ENCODE measurements around the gene CTNND2.

The CTNND2 gene

DNA sequence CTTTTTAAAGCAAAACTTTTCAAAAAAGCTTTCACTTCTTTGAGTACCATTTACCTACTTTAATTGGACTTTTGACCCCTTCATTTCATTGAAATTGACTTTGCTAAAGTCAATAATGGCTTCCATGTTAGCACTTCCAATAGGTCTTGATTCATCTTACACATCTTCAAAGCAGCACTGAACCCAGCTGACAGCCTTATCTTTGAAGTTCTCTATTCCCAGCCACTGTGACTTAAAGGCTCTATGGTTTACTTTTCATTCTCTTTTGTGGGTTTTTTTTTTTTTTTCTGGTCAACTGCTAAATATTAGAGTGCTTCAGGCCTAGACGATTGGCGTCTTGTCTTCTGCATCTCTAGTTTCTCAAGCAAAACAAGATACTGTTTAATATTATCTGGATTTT lies 385.0 kb downstream of the CTNND2 start:
- DNase-seq (ENCODE audit: low spot score): no peak

DNA sequence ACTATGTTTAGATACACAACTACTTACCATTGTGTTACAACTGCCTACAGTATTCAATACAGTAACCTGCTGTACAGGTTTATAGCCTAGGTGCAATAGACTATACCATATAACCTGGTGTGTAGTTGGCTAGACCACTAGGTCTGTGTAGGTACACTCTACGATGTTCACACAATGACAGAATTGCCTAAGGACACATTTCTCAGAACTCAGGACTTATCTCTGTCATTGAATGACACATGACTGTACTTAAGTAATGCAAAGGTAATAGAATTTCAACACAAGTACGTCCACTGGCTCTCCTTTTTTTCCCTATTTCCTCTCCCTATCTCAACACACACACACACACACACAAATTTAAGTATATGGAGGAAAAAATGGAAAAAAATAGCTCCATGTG lies 385.6 kb downstream of the CTNND2 start:
- no peak for DNase-seq (ENCODE audit: low spot score)

DNA sequence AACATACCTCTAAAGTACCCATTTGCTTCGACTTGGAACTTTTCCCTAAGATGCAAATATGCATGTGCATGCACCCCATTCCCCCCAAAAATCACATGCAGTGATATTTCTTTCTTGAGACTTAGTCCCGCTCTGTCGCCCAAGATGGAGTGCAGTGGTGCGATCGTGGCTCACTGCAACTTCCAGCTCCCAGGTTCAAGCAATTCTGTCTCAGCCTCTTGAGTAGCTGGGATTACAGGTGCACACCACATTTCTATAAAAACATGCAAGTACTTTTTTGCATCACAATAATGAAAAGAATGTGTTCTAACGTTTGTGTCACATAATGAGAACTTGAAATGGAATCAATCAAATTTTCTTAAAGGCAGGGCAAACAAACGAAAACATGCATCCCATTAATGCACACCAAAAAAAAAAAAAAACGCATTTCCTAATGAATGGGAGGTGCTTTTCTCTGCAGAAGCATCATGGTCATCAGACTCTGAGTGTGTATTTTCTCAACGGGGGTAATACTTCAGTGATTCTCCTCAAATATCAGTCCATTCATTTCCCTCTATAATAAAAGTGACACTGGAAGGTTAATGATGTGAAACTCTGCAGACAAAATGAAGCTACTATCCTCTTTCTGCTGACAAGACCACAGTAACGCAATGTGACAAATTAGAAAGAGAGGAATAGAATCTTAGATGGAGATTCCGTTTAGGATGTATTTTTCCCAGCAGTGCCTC lies 389.4 kb downstream of the CTNND2 start:
- no peak for DNase-seq (ENCODE audit: low spot score)

DNA sequence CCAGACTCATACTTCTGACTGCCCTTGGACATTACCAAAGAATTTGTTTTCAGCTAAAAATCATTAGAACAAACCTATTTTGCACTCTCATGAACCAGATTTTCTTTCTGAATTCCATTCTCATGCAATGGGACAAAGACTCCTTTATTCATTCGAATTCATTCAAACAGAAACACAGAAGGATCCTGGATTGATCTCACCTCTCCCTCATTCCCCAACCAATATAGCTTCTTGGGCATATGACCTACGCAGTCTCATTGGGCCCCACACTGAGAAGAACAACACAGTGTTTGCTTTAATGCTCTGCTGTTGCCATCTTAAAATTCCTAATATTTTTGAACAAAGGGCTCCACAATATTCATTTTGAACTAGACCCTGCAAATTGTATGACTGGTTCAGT lies 392.4 kb downstream of the CTNND2 start:
- DNase-seq (ENCODE audit: low spot score): no peak

DNA sequence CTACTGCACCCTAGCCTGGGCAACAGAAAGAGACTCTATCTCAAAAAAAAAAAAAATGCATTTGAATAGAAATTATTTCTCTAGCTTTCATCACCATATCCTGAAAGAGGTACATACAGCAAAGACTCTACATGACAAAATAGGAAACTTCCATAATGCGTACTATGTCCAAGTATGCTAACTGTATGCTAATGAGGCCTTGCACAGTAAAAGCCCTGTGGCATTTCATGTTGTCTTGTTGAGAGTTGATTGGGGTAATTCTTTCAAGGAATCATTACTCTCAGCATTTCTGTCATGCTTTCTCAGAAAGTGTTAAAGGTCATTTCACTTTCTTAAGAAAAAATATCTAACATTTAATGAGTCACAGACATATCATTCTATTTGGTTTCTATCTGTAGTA lies 393.4 kb downstream of the CTNND2 start:
- DNase-seq (ENCODE audit: low spot score): no peak

DNA sequence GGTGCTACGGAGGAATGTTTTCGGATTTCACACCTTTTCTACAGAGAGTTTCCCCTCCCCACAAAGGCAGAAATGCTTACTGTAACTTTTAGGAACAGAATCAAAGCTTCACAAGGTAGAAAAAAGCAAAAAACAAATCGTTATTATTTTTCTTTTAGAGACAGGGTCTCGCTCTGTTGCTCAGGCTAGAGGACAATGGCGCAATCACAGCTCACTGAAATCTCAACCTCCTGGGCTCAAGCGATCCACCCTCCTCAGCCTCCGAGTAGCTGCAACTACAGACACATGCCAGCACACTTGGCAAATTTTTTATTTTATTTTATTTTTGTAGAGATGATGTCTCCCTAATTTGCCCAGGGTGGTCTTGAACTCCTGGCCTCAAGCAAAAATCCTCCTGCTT lies 394.5 kb downstream of the CTNND2 start:
- no peak for DNase-seq (ENCODE audit: low spot score)

DNA sequence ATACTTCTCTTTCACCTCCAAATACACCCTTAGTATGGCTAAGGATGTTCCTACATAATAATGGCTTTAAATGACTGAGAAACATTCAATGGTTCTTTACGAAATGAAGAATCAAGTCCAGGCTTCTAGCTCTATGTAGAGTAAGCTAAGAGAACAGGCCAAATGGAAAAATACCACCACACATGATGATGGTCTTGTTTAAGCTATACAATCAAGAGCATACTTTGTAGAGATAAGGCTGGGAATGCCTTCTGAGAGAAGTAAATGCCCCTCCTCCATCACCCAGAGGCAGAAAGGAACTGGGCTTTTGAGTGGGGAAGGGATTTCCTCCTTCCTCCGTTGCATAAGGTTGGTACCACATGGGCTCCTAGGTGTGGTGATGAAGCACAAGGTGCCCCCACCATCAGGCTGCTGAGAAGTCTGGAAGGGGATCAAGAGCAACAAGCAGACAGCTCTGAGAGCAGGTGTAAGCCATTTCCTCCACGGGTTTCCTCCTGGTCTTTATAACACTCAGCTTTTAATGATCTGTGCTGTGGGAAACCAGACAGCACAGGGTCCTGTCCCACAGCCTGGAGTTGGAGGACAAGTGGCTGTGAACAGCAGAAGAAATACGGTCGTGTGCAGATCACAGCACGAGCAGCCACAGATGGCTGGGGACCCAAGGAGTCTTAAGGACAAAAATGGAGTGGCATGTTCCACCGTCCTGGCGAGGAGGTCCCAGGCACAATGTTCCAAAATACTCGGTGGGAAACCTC lies 396.9 kb downstream of the CTNND2 start:
- DNase-seq (ENCODE audit: low spot score): no peak

DNA sequence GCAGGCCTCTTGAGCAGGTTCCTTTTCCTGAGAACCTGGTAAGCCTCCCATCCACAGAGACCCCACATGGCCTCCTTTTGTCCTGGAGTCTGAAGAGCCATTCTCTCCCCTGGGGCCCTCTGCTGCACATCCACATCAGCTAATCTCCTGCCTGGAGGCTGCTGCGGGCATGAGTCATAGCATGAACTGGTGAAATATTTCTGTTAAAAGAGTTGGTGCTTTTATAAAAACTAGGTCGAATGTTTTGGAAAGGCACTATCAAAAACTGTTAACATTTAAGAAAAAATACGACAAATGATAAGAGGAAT lies 399.4 kb downstream of the CTNND2 start:
- no peak for DNase-seq (ENCODE audit: low spot score)

DNA sequence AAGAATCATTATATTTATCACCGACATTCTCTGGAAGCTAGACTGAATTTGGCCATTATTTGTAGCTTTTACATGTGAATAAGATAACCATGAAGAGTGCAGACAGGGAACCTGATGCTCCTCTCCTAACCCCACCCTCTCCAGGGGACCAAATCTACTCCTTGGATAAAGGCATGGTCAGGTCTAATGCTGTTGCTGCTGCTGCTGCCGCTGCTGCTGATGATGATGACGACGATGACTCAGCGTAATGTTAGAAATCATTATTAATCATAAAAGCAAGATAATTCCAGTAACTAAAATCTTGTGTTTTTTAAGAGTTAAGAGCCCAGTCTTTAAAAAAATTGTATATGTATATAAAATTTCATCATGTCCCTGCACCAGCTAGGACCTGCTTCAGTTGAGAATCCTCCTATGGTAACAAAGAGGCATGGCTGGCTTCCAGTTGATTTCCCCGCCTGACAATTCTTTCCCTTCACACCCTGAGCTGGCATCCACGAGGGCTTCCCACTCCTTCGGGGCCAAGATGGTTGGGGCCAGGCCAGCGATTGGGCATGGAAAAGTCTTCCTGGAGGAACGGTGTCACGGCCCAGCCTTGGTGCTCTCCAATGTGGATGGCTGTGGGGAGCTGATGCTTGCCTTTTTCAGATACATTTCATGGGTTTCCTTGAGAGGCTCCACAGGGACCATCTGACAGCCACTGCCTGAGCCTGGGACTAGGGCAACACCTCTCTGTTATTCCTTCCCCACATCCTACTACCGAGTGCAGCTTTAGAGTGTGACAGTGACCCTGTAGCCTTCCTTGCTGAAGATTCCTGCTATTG lies 400.0 kb downstream of the CTNND2 start:
- no peak for DNase-seq (ENCODE audit: low spot score)

DNA sequence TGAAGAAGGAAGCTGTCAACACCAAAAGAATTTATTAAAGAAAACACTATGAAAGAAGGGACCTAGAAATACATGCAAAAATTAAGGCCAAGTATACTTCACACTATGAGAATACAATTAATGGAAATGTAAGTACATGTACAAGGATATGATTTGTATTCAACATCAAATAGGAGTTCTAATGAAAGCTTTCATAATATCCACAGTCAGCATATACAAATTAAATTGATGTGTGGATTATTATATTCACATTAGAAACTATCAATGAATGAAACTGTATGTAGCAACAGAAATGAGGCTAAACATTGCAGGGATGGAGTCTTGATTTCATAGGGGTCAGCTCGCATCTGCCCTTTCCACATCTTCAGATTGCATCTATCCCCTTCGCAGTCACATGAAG lies 401.5 kb downstream of the CTNND2 start:
- no peak for DNase-seq (ENCODE audit: low spot score)

DNA sequence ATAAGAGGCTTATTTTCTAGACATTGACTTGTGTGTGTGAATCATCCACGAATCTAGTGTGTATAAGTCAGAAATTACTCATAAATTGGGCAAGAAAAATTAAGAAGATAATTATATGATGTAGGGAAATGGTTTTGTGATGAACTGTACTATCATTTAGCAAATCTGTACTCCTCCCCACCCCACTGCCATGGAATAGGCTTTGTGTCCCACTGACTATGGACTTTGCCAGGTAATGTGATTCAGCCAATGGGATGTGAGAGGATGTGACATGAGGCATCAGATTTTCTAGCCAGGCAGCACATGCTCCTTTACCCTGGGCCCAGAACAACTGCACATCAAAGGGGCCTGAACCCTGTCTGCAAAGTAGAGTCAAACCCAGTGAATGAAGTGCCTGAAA lies 406.6 kb downstream of the CTNND2 start:
- no peak for DNase-seq (ENCODE audit: low spot score)

DNA sequence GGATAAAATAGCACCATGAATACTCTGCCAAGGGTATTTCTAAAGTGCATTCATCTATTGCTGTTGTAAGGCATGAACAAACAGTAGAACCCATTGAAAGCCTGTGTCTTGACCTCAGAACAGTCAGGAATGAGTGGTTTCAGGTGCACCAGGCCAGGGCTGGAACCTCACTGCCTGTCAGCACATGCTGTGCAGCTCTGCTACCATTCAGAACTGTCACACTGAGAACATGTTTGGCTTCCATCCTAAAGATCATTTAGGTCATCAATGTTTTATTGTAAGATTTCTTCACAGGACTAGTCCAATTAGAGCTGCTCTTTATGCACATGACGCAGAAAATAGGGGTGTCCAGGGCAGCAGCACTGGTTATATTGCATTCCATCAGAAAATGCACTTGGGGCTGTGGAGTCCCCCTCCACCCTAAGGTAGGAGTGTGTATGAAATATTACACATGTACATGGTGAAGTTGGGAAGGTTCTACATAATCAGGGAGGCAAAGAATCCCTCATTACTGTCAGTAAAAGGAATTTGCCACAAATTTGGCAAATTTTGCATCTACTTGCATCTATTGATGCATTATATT lies 408.0 kb downstream of the CTNND2 start:
- DNase-seq (ENCODE audit: low spot score): no peak

DNA sequence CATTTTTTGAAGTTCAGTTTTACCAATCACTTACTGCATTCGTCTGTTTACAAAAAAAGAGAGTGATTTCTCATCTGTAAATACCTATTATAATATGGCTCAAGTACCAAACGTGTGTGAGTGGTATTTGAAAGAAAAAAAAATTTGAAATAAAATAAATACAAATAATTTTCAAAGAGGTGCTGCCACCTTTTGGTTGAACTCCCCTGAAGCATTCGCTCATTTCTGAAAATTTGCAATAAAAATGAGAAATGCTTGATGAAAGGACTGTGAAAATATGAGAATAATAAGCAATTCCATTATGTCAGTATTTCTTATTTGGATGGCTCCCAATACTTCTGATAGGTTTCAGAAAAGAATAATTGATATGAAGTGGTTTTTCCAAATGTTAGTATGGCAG lies 409.9 kb downstream of the CTNND2 start:
- DNase-seq (ENCODE audit: low spot score): peak; percentile 8

DNA sequence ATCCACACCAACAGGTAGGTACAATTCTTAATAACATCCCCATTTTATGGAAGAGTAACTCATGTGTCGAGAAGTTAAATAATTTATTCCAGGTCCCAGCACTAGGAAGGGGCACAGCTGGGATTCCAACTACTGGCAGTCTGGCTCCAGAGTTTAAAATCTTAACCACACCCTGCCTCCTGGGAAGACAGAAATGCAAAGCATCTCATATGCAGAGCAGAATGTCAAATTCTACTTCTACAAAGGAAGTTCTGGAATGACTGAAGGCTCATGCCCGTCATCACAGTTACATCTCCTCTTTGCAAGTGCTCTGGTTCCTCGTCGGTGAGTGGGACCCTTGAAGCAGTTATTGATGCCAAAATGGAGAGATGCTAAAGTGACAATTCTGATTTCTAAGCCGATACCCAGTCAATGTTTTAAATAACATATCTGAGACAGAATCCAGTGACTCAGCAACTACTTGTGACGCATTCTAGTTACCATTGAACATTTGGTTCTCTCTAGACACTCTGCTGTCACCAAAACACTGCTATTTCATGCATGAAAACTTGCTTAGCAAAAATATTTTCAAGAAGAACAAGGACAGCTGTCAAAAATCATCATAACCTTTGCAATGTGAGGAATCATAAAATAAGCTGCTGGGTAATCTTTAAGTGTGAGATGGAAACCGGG lies 412.7 kb downstream of the CTNND2 start:
- no peak for DNase-seq (ENCODE audit: low spot score)

DNA sequence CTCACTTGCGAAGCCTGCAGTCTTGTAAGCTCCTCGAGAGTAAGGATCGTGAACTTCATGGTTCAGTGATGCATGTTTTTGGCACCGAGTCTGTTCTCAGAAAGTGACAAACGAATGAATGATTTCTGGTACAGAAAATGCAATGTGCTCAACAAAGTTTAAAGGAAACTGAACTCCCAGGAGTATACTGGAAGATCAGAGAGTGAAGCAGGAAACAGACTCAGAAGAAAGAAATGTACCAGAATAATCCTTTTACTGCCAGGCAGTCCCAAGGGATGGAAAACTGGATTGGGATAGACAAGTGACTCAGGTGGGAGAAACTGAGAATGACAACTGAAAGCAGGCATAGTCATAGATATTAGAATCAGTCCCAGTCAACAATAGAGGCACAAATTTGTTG lies 420.6 kb downstream of the CTNND2 start:
- no peak for DNase-seq (ENCODE audit: low spot score)

DNA sequence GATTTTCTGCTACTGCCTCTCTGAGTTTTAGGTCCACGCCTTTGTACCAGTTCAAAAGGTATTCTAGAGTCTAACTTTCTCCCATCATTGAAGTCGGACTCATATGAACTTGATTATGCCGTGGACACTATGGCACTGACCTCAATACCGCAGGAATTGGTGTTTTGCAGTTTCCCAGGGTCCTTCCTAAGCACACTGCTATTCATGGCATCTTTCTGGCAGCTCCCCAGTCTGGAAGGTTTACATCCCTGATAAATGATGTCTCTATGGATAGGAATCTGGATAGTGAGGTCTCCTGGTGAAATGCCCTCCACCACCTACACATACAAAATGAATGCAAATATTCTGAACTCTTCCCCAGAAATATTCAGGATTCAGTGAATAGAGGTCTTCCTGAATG lies 422.2 kb downstream of the CTNND2 start:
- no peak for DNase-seq (ENCODE audit: low spot score)

DNA sequence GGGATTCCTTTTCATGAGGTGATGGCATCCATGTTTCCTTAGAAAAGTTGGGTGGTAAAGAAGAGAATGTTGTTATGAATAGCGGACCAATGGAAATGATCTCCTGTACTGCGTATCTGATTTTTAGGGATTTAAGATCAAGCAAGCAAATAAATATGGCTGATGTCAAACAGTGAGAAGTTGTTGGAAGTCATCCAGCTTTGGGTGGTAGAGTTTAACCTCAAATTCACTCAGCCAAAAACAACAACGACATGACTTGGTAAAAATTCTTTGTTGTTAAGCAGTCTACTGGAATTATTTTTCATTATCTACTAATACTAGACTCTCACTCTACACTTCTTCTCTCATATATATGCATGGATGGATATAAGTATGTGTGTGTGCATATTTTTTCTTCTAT lies 426.5 kb downstream of the CTNND2 start:
- DNase-seq (ENCODE audit: low spot score): no peak

DNA sequence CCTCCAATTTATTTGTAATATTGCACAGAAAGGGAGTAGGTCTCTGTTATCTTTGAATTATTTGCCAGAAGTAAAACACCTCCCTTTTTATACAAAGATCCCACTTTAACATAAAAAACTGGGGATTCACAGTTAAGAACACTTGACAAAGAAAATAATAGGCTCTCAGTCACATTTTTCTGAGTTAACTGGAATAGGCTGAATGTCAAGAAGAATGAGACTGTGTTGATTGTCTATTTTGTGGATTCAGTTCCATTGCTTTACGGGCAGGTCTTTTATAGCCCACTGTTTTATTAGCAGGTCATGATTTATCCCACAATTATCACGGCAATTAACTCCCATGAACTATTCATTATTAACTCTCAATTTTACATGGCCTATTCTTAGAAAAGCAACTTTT lies 427.4 kb downstream of the CTNND2 start:
- no peak for DNase-seq (ENCODE audit: low spot score)

DNA sequence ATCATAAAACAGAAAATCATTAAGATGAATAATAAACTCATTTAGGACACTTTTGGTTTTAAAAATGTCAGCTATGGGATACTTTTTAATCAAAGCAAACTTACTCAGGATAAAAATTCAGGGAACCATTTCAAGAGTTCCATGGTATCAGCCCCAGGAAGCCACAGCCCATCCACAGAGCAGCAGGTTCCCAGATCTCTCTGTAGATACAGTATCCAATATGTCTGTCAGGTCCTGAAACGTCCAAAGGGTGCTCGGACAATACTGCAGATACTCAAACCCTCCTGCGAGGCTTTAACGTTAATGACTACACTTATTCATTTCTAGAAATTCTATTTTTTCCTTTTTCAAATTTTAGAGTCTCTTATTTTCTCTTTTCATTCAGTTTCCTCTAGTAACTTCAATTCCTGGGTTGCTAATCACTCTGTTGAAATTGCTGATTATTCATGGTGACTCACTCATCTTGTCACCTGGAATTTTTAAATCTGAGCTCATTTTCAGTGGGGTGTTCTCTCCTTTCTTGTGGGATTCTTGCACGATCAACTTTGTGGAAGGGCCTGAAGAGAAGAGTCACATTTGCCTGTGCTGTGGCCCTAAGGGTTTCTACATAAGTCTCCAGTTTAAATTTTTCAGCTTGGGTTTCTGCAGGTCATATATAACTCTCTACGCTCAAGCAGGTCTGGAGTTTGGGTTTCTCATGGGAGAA lies 435.8 kb downstream of the CTNND2 start:
- no peak for DNase-seq (ENCODE audit: low spot score)

DNA sequence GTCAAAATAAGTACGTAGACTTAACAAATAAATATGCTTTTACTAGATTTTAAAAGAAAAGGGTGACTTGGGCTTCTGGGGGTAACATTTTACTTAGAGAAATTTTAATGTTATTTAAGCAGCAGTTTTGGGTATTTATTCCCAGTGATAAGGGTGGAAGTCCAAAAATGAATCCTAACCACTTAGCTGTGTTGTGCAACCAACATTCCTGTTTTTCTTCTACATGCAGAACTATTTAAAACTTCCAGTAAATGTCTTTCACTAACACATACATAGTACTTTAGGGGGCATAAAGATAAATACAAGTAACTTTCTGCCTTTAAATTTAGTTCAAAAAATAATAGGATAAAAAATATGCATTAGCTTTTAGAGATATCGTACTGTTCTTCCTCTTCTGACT lies 436.7 kb downstream of the CTNND2 start:
- DNase-seq (ENCODE audit: low spot score): no peak

DNA sequence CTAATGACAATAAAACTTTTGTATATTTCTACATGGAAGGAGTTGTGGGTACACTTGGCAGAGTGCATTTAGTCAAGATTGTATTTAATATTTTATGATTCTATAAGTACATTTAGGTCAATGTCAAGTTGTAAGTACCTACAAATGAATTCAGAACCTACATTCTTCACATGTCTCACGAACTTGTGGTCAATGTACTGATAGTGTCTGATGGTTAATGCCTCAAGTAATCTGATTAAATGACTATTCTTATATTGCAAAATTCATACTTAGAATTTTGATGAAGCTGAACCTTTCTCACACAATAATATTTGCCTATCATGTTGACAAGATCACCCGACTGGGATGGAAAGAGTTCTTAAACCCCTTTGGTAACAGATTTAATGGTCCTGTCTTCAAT lies 444.5 kb downstream of the CTNND2 start:
- DNase-seq (ENCODE audit: low spot score): no peak

DNA sequence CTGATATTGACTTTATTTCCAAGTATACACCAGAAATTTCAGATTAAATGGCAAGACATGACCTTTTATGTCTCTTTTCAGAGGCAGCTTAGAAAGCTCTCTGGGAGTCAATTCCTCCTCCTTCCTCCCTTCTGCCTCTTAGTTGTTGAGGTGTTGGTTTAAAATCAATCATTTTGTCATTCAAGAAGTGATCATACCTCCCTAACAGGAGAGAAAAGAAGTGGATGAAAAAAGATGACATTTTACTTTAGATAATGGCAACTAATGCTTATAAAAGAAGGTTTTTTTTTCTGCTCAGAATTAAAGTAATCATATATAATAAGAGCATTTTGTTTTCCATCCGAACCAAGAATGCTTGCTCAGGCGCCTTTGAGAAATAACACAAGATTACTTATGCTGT lies 448.7 kb downstream of the CTNND2 start:
- no peak for DNase-seq (ENCODE audit: low spot score)

All from SW480 (cell line).